NB4 (cell line): ENCODE results near the gene MYH15.

Experiments
- DNase-seq: peaks from one replicate; pipeline ENCODE4 v3.0.0; 2010; ENCODE audit warnings: low read depth
- H3K4me3 ChIP-seq: one replicate; pipeline ENCODE4 v1.5.1; 2011; ENCODE audit warnings: mild to moderate bottlenecking, low read depth, low read length, moderate library complexity
- MYC ChIP-seq: IDR thresholded peaks from 2 replicates; pipeline ENCODE4 v1.6.1; 2011; ENCODE audit warnings: low read depth, low read length
- POLR2A ChIP-seq: IDR thresholded peaks from 2 replicates; pipeline ENCODE4 v1.6.1; 2011; ENCODE audit warnings: mild to moderate bottlenecking; ENCODE audit not compliant: insufficient read length; ENCODE audit errors: extremely low read depth
- TF ChIP-seq, protein P1 (sequence below): IDR thresholded peaks from 2 replicates; pipeline ENCODE4 v1.6.1; 2011; ENCODE audit warnings: low read depth, low read length
- TF ChIP-seq, protein P2 (sequence below): IDR thresholded peaks from one replicate; pipeline ENCODE4 v1.5.1; 2012; ENCODE audit warnings: low read depth, low read length

The MYH15 gene

DNA sequence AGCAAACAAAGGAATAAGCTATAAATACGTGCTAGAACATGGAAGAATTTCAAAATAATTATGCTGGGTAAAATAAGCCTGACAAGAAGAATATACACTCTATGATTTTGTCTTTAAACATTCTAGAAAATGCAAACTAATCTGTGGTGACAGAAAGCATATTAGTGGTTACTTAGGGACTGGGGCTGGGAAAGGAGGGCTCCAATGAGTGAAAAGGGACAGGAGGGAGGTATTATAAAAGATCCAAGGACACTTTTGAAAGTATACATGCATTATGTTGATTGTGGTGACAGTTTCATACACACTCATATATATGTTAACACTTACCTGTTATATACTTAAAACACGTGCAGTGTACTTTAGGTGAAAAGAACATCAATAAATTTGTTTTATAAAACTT lies 23.0 kb downstream of the MYH15 start:
- TF ChIP-seq POLR2A (no peak), MYC (no peak)
- TF ChIP-seq, protein P1, sequence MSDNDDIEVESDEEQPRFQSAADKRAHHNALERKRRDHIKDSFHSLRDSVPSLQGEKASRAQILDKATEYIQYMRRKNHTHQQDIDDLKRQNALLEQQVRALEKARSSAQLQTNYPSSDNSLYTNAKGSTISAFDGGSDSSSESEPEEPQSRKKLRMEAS = no peak
- TF ChIP-seq, protein P2, sequence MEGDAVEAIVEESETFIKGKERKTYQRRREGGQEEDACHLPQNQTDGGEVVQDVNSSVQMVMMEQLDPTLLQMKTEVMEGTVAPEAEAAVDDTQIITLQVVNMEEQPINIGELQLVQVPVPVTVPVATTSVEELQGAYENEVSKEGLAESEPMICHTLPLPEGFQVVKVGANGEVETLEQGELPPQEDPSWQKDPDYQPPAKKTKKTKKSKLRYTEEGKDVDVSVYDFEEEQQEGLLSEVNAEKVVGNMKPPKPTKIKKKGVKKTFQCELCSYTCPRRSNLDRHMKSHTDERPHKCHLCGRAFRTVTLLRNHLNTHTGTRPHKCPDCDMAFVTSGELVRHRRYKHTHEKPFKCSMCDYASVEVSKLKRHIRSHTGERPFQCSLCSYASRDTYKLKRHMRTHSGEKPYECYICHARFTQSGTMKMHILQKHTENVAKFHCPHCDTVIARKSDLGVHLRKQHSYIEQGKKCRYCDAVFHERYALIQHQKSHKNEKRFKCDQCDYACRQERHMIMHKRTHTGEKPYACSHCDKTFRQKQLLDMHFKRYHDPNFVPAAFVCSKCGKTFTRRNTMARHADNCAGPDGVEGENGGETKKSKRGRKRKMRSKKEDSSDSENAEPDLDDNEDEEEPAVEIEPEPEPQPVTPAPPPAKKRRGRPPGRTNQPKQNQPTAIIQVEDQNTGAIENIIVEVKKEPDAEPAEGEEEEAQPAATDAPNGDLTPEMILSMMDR = no peak
- DNase-seq = no peak
- no peak overlapping the region for H3K4me3 ChIP-seq

GRCh38 chr3:108486941-108487340 lies 23.5 kb downstream of the MYH15 start:
- TF ChIP-seq POLR2A = no peak
- TF ChIP-seq, protein P1 = no peak
- no peak for DNase-seq
- H3K4me3 ChIP-seq = no peak overlapping the region

DNA sequence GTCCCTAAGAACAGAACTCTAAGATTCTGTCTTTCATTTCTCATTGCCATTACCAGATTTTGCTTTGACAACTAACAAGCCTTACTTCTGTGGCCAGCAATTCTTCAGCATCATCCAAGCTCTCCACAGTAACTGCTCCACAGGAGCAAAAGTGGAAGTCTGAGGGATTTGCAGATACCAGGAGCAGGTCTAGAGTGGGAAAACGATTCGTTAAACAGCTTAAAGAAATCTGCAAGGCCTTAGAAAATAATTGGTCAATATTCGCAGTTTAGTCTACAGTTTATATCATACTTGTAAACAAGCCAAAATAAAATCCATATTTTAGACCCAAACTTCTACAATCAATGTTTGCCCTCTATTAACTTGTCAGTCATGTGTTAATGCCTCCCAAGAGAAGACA lies 24.1 kb downstream of the MYH15 start:
- no peak overlapping the region for H3K4me3 ChIP-seq
- TF ChIP-seq, protein P2 = no peak
- TF ChIP-seq MYC (no peak), POLR2A (no peak)
- TF ChIP-seq, protein P1 = no peak
- DNase-seq = no peak

DNA sequence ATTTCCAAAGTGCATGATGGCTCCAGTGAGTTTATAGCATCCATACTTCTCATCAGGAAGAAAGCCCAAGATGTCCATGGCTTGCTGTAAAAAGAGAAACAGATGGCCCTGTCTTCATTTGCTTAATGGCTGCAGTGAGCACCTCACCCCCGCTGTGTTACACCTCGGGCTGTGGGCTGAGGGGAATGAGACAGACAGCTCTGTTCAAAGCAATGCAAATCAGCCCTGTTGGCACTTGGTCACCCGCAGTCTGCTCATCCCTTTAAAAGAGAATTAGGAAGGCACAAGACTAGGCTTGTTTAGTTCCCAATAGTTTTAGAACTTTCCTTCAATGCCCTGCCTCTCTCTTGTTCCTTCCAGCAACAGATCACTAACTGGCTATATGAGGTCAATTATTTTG lies 25.2 kb downstream of the MYH15 start:
- H3K4me3 ChIP-seq = no peak overlapping the region
- TF ChIP-seq POLR2A = no peak
- TF ChIP-seq, protein P1 = no peak
- TF ChIP-seq, protein P2 = no peak
- no peak for TF ChIP-seq MYC
- no peak for DNase-seq

DNA sequence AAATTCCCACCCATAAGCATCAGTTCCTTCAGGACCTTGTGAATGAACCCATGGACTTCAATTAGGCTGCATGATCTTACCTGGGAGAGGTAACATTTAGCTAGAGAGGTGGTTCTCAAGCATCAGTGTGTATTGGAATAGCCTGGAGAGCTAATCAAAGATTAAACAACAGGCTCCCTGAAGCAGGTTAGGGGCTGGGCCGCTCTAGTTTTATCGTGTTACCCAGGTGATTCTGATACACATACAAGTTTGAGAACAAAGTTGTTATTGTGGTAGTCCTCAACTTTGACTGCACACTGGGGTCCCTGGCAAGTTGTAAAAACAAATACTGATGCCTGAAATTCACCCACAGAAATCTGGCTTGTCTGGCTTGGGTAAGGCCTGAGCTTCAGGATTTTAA lies 31.2 kb downstream of the MYH15 start:
- TF ChIP-seq, protein P2 = no peak
- TF ChIP-seq, protein P1 = no peak
- TF ChIP-seq POLR2A (no peak), MYC (no peak)
- H3K4me3 ChIP-seq = no peak overlapping the region
- no peak for DNase-seq

GRCh38 chr3:108477511-108478147 lies 32.8 kb downstream of the MYH15 start:
- H3K4me3 ChIP-seq = no peak overlapping the region
- TF ChIP-seq, protein P2 = peak; percentile 49
- TF ChIP-seq MYC = no peak
- peak; percentile 72 for DNase-seq
